CD4-positive, alpha-beta memory T cell (primary cell): ENCODE data around the gene LIMCH1. TPM values are rescaled to one million over a fixed set of nuclear protein-coding genes. Genes with fewer than 3 reads are reported as not detected.

ENCODE experiments used
- CTCF ChIA-PET: fragments of 350-600 bp; sonication (Branson Sonifier 250); formaldehyde crosslinking; loops from one replicate; lab custom pipeline; 2021; ENCODE audit warnings: inconsistent platforms; ENCODE audit not compliant: partially characterized antibody; lab: Charles Lee
- POLR2A ChIA-PET: fragments of 350-600 bp; sonication (Branson Sonifier 250); formaldehyde crosslinking; loops from one replicate; lab custom pipeline; 2021; ENCODE audit not compliant: partially characterized antibody; lab: Charles Lee
- DNase-seq, 5 donors: peaks; one replicate each; pipeline versions ENCODE4 v3.0.0 to v3.0.0-alpha.2; 2020 to 2022; ENCODE audit warnings: mixed read lengths in 1 of 5
- H3K27ac ChIP-seq: one replicate; pipeline ENCODE4 v1.7.0; 2013; ENCODE audit warnings: low read depth, low read length
- H3K27me3 ChIP-seq: 2 replicates; pipeline ENCODE4 v1.7.0; 2013; ENCODE audit warnings: mild to moderate bottlenecking, low read length, moderate library complexity; ENCODE audit not compliant: insufficient read depth
- H3K36me3 ChIP-seq: 2 replicates; pipeline ENCODE4 v1.7.0; 2013; ENCODE audit warnings: mild to moderate bottlenecking, low read length, moderate library complexity; ENCODE audit not compliant: insufficient read depth
- H3K4me1 ChIP-seq: 2 replicates; pipeline ENCODE4 v1.7.0; 2013; ENCODE audit warnings: mild to moderate bottlenecking, low read length, moderate library complexity; ENCODE audit not compliant: insufficient read depth
- H3K4me3 ChIP-seq, 2 donors: one replicate each; pipeline ENCODE4 v1.7.0; 2013; ENCODE audit warnings: low read length in 2 of 2, mild to moderate bottlenecking in 1 of 2
- H3K9me3 ChIP-seq, 2 donors: one replicate each; pipeline ENCODE4 v1.7.0; 2013; ENCODE audit warnings: low read length in 2 of 2, control low read depth in 1 of 2; ENCODE audit not compliant: control insufficient read depth in 1 of 2
- H3K27ac Mint-ChIP-seq, 7 donors: one replicate each; pipeline ENCODE4 v1.8.0; 2020 to 2021; ENCODE audit warnings: mixed read lengths in 7 of 7, mild to moderate bottlenecking in 6 of 7, inconsistent platforms in 3 of 7, moderate library complexity in 3 of 7
- H3K27me3 Mint-ChIP-seq, 2 donors: one replicate each; pipeline ENCODE4 v1.8.0; 2020 to 2021; ENCODE audit warnings: mixed read lengths in 2 of 2
- H3K36me3 Mint-ChIP-seq, 2 donors: one replicate each; pipeline ENCODE4 v1.8.0; 2020 to 2021; ENCODE audit warnings: mixed read lengths in 2 of 2, inconsistent platforms in 1 of 2, mild to moderate bottlenecking in 1 of 2
- H3K4me1 Mint-ChIP-seq, 4 donors: one replicate each; pipeline ENCODE4 v1.8.0; 2020 to 2021; ENCODE audit warnings: mixed read lengths in 4 of 4, mild to moderate bottlenecking in 1 of 4
- H3K4me3 Mint-ChIP-seq, 8 donors: one replicate each; pipeline ENCODE4 v1.8.0; 2020 to 2021; ENCODE audit warnings: mixed read lengths in 8 of 8, mild to moderate bottlenecking in 7 of 8, moderate library complexity in 6 of 8, inconsistent platforms in 3 of 8
- H3K9me3 Mint-ChIP-seq, 8 donors: one replicate each; pipeline ENCODE4 v1.8.0; 2020 to 2021; ENCODE audit warnings: mixed read lengths in 8 of 8, mild to moderate bottlenecking in 5 of 8, inconsistent platforms in 3 of 8, moderate library complexity in 1 of 8
- intact Hi-C: fragments of 100-400 bp; cut with micrococcal nuclease; formaldehyde crosslinking; loops from one replicate; pipeline ENCODE4 v1.15.1; 2023
- polyA plus RNA-seq, 2 donors: library from polyadenylated mRNA; unstranded; fragments of 300-500 nt; fragmentation: Illumina TruSeq; gene quantifications; one replicate each; pipeline ENCODE4 v1.2.3, GENCODE V29; 2021
- total RNA-seq, 2 experiments: library from RNA; stranded (reverse); gene quantifications; one replicate each; pipeline ENCODE4 v1.2.3, GENCODE V29; 2021

Gene LIMCH1
- total and polyA plus RNA-seq, 4 experiments from 2014 or later: not detected

- intact Hi-C loops: no loop called here
- Mint-ChIP-seq H3K4me1 (no peaks in the 10 kb centered on the region), H3K27me3 (peaks cover 0 to 2% of the 10 kb centered on the region in 2 donors), H3K27ac (no peak overlapping the region), H3K9me3 (peaks cover 0 to 3% (median 0%) of the 10 kb centered on the region in 8 donors), H3K4me3 (no peak overlapping the region), H3K36me3 (no peaks in the 10 kb centered on the region)
- no peak for DNase-seq
- no peaks in the 10 kb centered on the region for H3K36me3 ChIP-seq
- no peaks in the 10 kb centered on the region for H3K27me3 ChIP-seq
- no peaks in the 10 kb centered on the region for H3K9me3 ChIP-seq
- CTCF ChIA-PET: no interaction called here
- H3K4me1 ChIP-seq: no peaks in the 10 kb centered on the region
- POLR2A ChIA-PET: no interaction called here
- no peak overlapping the region for H3K4me3 ChIP-seq
- no peak overlapping the region for H3K27ac ChIP-seq
These were observed 1.8 kb downstream of the LIMCH1 start for GRCh38 chr4:41539711-41540110.

- H3K4me3 ChIP-seq: no peak overlapping the region
- ChIA-PET POLR2A (no interaction called here), CTCF (no interaction called here)
- H3K9me3 ChIP-seq: no peaks in the 10 kb centered on the region
- Mint-ChIP-seq H3K4me3 (no peak overlapping the region), H3K27ac (no peak overlapping the region), H3K9me3 (peaks cover 0 to 3% (median 0%) of the 10 kb centered on the region in 8 donors), H3K4me1 (no peaks in the 10 kb centered on the region), H3K27me3 (no peaks in the 10 kb centered on the region), H3K36me3 (no peaks in the 10 kb centered on the region)
- no peaks in the 10 kb centered on the region for H3K36me3 ChIP-seq
- intact Hi-C loops: no loop called here
- no peak overlapping the region for H3K27ac ChIP-seq
- no peak for DNase-seq
- H3K4me1 ChIP-seq: no peaks in the 10 kb centered on the region
- no peaks in the 10 kb centered on the region for H3K27me3 ChIP-seq
These were observed 2.7 kb downstream of the LIMCH1 start for GRCh38 chr4:41540687-41541086.

- Mint-ChIP-seq H3K36me3 (no peaks in the 10 kb centered on the region), H3K27ac (no peak overlapping the region), H3K9me3 (peaks cover 0 to 3% (median 0%) of the 10 kb centered on the region in 8 donors), H3K4me3 (no peak overlapping the region), H3K27me3 (no peaks in the 10 kb centered on the region), H3K4me1 (no peaks in the 10 kb centered on the region)
- no peak for DNase-seq
- intact Hi-C loops: no loop called here
- Histone ChIP-seq H3K9me3 (no peaks in the 10 kb centered on the region), H3K4me3 (no peak overlapping the region), H3K4me1 (no peaks in the 10 kb centered on the region), H3K27ac (no peak overlapping the region), H3K36me3 (no peaks in the 10 kb centered on the region), H3K27me3 (no peaks in the 10 kb centered on the region)
- ChIA-PET CTCF (no interaction called here), POLR2A (no interaction called here)
These were observed 3.7 kb downstream of the LIMCH1 start for GRCh38 chr4:41541687-41542094.

- ChIA-PET CTCF (no interaction called here), POLR2A (no interaction called here)
- H3K4me1 ChIP-seq: no peaks in the 10 kb centered on the region
- H3K4me1 Mint-ChIP-seq: no peaks in the 10 kb centered on the region
- H3K27me3 ChIP-seq: no peaks in the 10 kb centered on the region
- no peaks in the 10 kb centered on the region for H3K9me3 ChIP-seq
- no peaks in the 10 kb centered on the region for H3K36me3 Mint-ChIP-seq
- H3K27me3 Mint-ChIP-seq: no peaks in the 10 kb centered on the region
- peaks cover 0 to 3% (median 0%) of the 10 kb centered on the region in 8 donors for H3K9me3 Mint-ChIP-seq
- no peak overlapping the region for H3K4me3 ChIP-seq
- no peak overlapping the region for H3K27ac Mint-ChIP-seq
- no peak for DNase-seq
- no peak overlapping the region for H3K4me3 Mint-ChIP-seq
- H3K36me3 ChIP-seq: no peaks in the 10 kb centered on the region
- H3K27ac ChIP-seq: no peak overlapping the region
- intact Hi-C loops: no loop called here
These were observed 4.7 kb downstream of the LIMCH1 start for GRCh38 chr4:41542526-41543275.

- ChIA-PET CTCF (interaction anchor here (1.0 kb wide), 1 partner anchor 44 kb away, joined by 3 read pairs; no protein-coding TSS in a partner anchor), POLR2A (no interaction called here)
- H3K27me3 Mint-ChIP-seq: peaks cover 0 to 1% of the 10 kb centered on the region in 2 donors
- Histone ChIP-seq H3K27me3 (no peaks in the 10 kb centered on the region), H3K4me1 (no peaks in the 10 kb centered on the region), H3K4me3 (no peak overlapping the region), H3K9me3 (no peaks in the 10 kb centered on the region), H3K27ac (no peak overlapping the region), H3K36me3 (no peaks in the 10 kb centered on the region)
- no peaks in the 10 kb centered on the region for H3K36me3 Mint-ChIP-seq
- H3K4me3 Mint-ChIP-seq: no peak overlapping the region
- peaks cover 0 to 3% (median 0%) of the 10 kb centered on the region in 8 donors for H3K9me3 Mint-ChIP-seq
- no peak for DNase-seq
- intact Hi-C loops: no loop called here
- no peak overlapping the region for H3K27ac Mint-ChIP-seq
- H3K4me1 Mint-ChIP-seq: no peaks in the 10 kb centered on the region
These were observed 7.3 kb downstream of the LIMCH1 start for GRCh38 chr4:41545238-41545637.

- ChIA-PET CTCF (no interaction called here), POLR2A (no interaction called here)
- Mint-ChIP-seq H3K9me3 (peaks cover 0 to 3% (median 0%) of the 10 kb centered on the region in 8 donors), H3K27ac (no peak overlapping the region), H3K27me3 (peaks cover 0 to 1% of the 10 kb centered on the region in 2 donors), H3K36me3 (no peaks in the 10 kb centered on the region), H3K4me1 (no peaks in the 10 kb centered on the region), H3K4me3 (no peak overlapping the region)
- no peaks in the 10 kb centered on the region for H3K27me3 ChIP-seq
- no peak for DNase-seq
- H3K36me3 ChIP-seq: no peaks in the 10 kb centered on the region
- H3K9me3 ChIP-seq: no peaks in the 10 kb centered on the region
- no peak overlapping the region for H3K27ac ChIP-seq
- intact Hi-C loops: no loop called here
- no peak overlapping the region for H3K4me3 ChIP-seq
- no peaks in the 10 kb centered on the region for H3K4me1 ChIP-seq
These were observed 8.7 kb downstream of the LIMCH1 start for GRCh38 chr4:41546638-41547037.

GRCh38 chr4:41548305-41548880, 10.4 kb downstream of the LIMCH1 start:
- POLR2A ChIA-PET: no interaction called here
- H3K4me3 ChIP-seq: no peak overlapping the region

More at GRCh38 chr4:41548305-41548880, 10.4 kb downstream of the LIMCH1 start:
- Mint-ChIP-seq H3K36me3 (no peaks in the 10 kb centered on the region), H3K9me3 (peaks cover 0 to 7% (median 0%) of the 10 kb centered on the region in 8 donors), H3K4me3 (no peak overlapping the region), H3K27me3 (peaks cover 0 to 3% of the 10 kb centered on the region in 2 donors), H3K4me1 (no peaks in the 10 kb centered on the region), H3K27ac (no peak overlapping the region)
- DNase-seq: no peak
- Histone ChIP-seq H3K27ac (no peak overlapping the region), H3K4me1 (no peaks in the 10 kb centered on the region), H3K27me3 (no peaks in the 10 kb centered on the region), H3K36me3 (no peaks in the 10 kb centered on the region), H3K9me3 (no peaks in the 10 kb centered on the region)
- intact Hi-C loops: no loop called here
- CTCF ChIA-PET: no interaction called here
